ENCODE results near the gene SMIM24.

Gene SMIM24

GRCh38 chr19:3470500-3471128 lies 9.7 kb downstream of the SMIM24 start:
- no peak for DNase-seq

- no peak for DNase-seq
Measured at GRCh38 chr19:3469638-3470499, 10.5 kb downstream of the SMIM24 start.

- DNase-seq: no peak
Measured at GRCh38 chr19:3468211-3468610, 12.1 kb downstream of the SMIM24 start.

GRCh38 chr19:3467437-3468198 lies 12.7 kb downstream of the SMIM24 start:
- no peak for DNase-seq

- DNase-seq: no peak
Measured at GRCh38 chr19:3466635-3467034, 13.7 kb downstream of the SMIM24 start.

GRCh38 chr19:3465552-3465951 lies 14.8 kb downstream of the SMIM24 start:
- no peak for DNase-seq

- no peak for DNase-seq
Measured at GRCh38 chr19:3464587-3465235, 15.6 kb downstream of the SMIM24 start.

GRCh38 chr19:3463714-3464586 lies 16.4 kb downstream of the SMIM24 start:
- DNase-seq: no peak

- no peak for DNase-seq
Measured at GRCh38 chr19:3462991-3463713, 17.2 kb downstream of the SMIM24 start.

GRCh38 chr19:3459965-3460582 lies 20.3 kb downstream of the SMIM24 start:
- no peak for DNase-seq

- no peak for DNase-seq
Measured at GRCh38 chr19:3459089-3459881, 21.0 kb downstream of the SMIM24 start.

- DNase-seq: no peak
Measured at GRCh38 chr19:3458229-3459088, 21.9 kb downstream of the SMIM24 start.

- no peak for DNase-seq
Measured at GRCh38 chr19:3457528-3458228, 22.6 kb downstream of the SMIM24 start.

- no peak for DNase-seq
Measured at GRCh38 chr19:3456925-3457527, 23.3 kb downstream of the SMIM24 start.

- no peak for DNase-seq
Measured at GRCh38 chr19:3455960-3456601, 24.2 kb downstream of the SMIM24 start.

- DNase-seq: no peak
Measured at GRCh38 chr19:3455393-3455955, 24.9 kb downstream of the SMIM24 start.
